AG20443 (cell line): ENCODE data around the gene PI16.

Experiments used
- DNase-seq: peaks from one replicate; pipeline ENCODE4 v3.0.0; 2012; ENCODE audit warnings: low spot score, mixed read lengths

The PI16 gene

GRCh38 chr6:37004044-37004980 is 49.8 kb downstream of the PI16 start:
- no peak for DNase-seq

- no peak for DNase-seq
Observed at GRCh38 chr6:37005061-37005810, 50.7 kb downstream of the PI16 start, which contains the start of gene FGD2. Gene FGD2 (plus strand): TSS chr6:37005655. CDS start chr6:37005818, 163 bp downstream.

- no peak for DNase-seq
Observed at GRCh38 chr6:37005827-37006567, 51.5 kb downstream of the PI16 start.

- DNase-seq, result peak; percentile 67
Observed at GRCh38 chr6:37006793-37007339, 52.3 kb downstream of the PI16 start.

- DNase-seq, result no peak
Observed at GRCh38 chr6:37007340-37008043, 53.0 kb downstream of the PI16 start.

- no peak for DNase-seq
Observed at GRCh38 chr6:37008484-37009465, 54.2 kb downstream of the PI16 start.

GRCh38 chr6:37010402-37010892 is 55.9 kb downstream of the PI16 start:
- no peak for DNase-seq

GRCh38 chr6:37011656-37012378 is 57.3 kb downstream of the PI16 start:
- peak; percentile 73 for DNase-seq

- DNase-seq, result no peak
Observed at GRCh38 chr6:37013516-37014491, 59.3 kb downstream of the PI16 start.
